Measurements from ENCODE around the gene S100A11.

Gene S100A11

GRCh38 chr1:152000964-152001630, 35.7 kb downstream of the S100A11 start:
- TF ChIP-seq, protein P1, sequence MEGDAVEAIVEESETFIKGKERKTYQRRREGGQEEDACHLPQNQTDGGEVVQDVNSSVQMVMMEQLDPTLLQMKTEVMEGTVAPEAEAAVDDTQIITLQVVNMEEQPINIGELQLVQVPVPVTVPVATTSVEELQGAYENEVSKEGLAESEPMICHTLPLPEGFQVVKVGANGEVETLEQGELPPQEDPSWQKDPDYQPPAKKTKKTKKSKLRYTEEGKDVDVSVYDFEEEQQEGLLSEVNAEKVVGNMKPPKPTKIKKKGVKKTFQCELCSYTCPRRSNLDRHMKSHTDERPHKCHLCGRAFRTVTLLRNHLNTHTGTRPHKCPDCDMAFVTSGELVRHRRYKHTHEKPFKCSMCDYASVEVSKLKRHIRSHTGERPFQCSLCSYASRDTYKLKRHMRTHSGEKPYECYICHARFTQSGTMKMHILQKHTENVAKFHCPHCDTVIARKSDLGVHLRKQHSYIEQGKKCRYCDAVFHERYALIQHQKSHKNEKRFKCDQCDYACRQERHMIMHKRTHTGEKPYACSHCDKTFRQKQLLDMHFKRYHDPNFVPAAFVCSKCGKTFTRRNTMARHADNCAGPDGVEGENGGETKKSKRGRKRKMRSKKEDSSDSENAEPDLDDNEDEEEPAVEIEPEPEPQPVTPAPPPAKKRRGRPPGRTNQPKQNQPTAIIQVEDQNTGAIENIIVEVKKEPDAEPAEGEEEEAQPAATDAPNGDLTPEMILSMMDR (conservative IDR thresholded peaks at IDR 0.05) = no peak
- peak overlapping the region; percentile 27; the same call in 1 of the 2 replicates for H3K27ac ChIP-seq

- no peak overlapping the region for H3K27ac ChIP-seq
- TF ChIP-seq, protein P1 (conservative IDR thresholded peaks at IDR 0.05) = no peak
These were observed 38.0 kb downstream of the S100A11 start for GRCh38 chr1:151998611-151999362.

DNA sequence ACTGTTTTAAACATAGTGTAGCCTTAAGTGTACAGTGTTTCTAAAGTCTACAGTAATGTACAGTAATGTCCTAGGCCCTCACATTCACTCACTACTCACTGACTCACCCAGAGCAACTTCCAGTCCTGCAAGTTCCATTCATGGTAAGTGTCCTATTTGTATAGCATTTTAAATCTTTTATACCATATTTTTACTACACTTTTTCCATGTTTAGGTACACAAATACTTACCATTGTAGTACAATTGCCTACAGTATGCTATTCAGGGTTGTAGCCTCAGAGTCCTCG, 39.6 kb downstream of the S100A11 start:
- TF ChIP-seq, protein P1 (conservative IDR thresholded peaks at IDR 0.05) = no peak
- no peak overlapping the region for H3K27ac ChIP-seq

DNA sequence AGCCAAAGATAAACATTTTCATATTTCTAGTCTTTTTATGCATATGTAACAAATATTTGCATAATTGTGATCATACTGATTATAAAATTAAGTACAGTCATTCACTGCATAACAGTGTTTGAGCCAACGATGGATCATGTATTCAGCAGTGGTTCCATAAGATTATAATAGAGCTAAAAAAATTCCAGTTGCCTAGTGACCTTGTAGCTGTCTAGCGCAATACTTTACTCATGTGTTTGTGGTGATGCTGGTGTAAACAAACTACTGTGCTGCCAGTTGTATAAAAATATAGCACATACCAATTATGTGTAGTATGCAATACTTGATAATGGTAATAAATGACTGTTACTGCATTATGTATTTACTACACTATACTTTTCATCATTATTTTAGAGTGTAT, 41.0 kb downstream of the S100A11 start:
- TF ChIP-seq, protein P1 (conservative IDR thresholded peaks at IDR 0.05) = no peak
- H3K27ac ChIP-seq = no peak overlapping the region

DNA sequence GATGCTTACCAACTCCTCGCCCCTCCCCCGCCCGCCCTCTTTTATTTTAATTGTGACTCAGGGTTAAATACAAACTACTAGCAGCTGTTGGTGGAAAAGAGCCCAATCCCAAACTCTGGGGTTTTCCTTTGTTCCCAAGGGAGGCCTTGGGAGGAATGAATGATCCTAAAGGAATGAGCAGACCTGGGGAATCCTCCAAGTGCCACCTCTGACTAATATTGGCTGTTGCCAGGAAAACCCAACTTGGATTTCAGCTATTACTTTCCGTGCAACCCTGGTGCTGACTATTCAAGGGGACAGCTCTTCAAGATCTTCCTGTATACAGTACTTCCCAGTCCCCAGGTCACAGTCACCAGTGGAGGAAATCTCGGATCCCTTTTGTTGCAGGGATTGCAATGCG, 41.8 kb downstream of the S100A11 start:
- TF ChIP-seq, protein P1 (conservative IDR thresholded peaks at IDR 0.05) = no peak
- peak overlapping the region; percentile 96; the same call in 1 of the 2 replicates for H3K27ac ChIP-seq

DNA sequence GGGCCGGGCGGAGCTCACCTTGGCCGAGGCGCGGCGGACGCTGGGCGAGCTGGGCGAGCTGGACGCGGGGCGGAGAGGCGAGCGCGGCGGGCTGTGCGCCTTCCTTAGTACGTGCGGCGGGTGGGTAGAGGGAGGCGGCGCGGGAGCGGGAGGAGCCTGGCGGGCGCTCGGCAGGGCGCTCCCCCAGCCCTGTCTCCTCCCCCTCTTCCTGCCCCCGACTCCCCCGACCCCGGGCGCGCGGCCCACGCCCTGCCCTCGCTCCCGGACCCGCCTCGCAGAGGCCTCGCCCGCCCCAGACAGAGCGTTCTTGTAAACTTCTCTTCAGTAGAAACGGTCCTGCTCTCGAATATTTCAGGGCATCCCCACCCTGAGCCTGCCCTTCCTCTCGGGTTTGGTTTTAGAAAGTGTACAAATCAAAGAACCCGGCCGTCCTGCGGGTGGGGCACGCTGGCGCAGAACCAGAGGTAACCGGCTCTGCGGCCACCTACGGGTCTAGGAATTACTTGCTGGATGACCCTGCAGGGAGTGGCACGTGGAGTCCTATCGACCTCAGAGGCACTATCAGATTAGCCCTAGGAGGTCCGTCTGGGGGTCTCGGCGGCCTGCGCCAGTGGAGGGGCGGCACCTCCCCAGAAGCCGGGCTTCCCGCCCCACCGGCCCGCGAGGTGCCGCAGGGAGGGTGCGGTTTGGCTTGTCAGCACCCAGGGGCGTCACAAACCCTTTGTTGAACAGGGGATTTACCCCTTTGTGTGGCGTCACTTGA, 42.9 kb downstream of the S100A11 start, which contains the start of gene S100A10:
TSS of gene S100A10 (minus strand) at position 126 of the 763 bp plus-strand sequence. CDS start 7,629 bp downstream, outside the sequence.
- TF ChIP-seq, protein P1 (conservative IDR thresholded peaks at IDR 0.05) = no peak
- H3K27ac ChIP-seq = peak within 1 kb of the TSS; percentile 96
